GM19397 (cell line): ENCODE measurements around the gene GPR42.
"Not testable (repeated sequence)": the region's sequence is repeated elsewhere in the genome, so short reads cannot be mapped to it uniquely, and the experiment has no call there.

Source experiments
- ATAC-seq: cut with Tn5 transposase; IDR thresholded peaks from one replicate; pipeline ENCODE4 v1.9.1; 2021; ENCODE audit warnings: mild to moderate bottlenecking, moderate library complexity; ENCODE audit not compliant: unreplicated experiment

GPR42 gene

GRCh38 chr19:35392742-35393715 lies 22.2 kb downstream of the GPR42 start:
- ATAC-seq, result no peak

DNA sequence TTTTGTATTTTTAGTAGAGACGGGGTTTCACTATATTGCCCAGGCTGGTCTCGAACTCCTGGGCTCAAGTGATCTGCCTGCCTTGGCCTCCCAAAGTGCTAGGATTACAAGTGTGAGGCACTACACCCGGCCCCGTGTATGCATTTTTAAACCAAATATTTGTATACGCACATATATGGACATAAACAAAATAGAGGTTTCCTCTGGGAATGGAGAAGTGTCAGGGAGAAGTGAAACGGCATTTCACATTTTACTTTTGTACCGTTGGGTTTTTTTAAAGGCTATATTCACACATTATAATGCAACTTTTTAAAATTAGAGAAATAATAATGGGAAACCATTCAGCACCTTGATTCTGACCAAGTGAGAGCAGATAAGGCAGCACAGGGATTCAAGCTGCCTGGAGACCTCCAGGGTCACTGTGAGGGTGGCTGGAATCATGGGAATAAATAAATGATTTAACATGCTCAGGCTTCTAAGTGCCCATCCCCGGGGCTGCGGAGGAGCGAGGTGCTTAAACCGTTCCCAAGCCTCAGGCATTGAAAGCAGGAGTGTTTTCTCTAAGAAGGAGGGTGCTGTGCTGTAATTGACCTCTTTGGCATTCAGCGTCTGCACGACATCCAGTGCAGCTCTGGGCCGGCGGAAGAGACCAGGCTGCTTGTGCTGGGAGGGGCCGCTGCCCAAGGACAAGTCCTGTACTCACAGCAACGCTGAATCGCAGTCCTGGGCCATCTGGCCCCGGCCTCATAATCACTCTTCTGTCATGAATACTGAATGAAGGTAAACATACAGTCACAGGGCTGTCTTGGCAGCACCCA lies 24.7 kb downstream of the GPR42 start:
- no peak for ATAC-seq

DNA sequence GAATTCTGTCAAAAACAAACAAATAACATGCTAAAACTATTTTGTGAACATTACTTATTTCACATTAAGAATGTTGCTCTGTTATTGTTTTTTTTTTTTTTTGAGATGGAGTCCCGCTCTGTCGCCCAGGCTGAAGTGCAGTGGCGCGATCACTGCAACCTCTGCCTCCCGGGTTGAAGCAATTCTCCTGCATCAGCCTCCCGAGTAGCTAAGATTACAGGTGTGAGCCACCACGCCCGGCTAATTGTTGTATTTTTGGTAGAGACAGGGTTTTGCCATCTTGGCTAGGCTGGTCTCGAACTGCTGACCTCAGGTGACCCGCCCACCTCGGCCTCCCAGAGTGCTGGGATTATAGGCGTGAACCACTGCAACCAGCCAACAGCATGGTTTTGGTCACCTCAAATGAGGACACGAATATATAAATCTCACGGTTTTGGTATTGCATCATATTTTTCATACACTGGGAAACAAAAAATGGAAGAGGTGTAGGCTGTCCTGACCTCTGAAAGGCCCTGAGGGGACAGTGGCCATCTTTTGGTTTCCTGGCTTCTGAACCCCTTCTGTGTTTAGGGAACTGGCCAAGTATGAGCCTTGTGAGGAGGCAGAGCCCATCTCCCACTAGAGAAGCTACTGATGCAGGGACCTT lies 25.5 kb downstream of the GPR42 start:
- no peak for ATAC-seq

GRCh38 chr19:35397064-35397463 lies 26.2 kb downstream of the GPR42 start:
- ATAC-seq, result no peak

DNA sequence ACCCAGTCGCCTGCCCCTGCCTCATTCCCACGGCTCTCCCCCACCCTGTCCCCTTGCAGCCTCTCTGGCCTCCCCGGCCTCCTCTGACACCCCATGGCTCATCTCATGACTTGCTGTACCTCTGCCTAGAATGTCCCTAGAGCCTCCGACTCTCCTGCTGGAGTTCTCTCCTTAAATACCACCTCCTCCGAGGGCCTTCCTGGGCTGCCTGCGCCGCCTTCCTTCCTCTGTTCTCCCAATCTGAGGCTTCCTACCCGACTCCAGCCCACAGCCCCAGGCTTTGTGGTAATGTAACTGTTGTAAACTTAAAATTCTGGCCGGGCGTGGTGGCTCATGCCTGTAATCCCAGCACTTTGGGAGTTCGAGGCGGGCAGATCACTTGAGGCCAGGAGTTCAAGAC lies 27.7 kb downstream of the GPR42 start:
- ATAC-seq, result no peak

DNA sequence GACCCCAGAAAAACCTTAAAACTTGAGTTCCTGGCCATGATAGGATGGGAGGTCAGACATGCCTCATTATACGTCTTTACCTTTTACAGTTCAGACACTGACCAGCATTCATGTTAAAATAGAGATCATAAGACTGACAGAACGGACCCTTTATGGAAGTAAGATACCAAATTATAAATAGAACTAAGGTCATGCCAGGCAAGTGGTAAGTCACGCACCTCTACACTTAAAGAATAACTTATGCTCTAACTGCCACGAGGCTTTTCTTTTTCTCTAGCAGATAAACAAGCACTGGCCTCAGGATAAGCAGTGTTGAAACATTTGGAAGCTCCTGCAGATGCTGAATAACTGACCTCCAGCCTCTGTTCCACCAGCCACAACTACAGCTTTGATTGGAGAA lies 28.4 kb downstream of the GPR42 start:
- no peak for ATAC-seq

DNA sequence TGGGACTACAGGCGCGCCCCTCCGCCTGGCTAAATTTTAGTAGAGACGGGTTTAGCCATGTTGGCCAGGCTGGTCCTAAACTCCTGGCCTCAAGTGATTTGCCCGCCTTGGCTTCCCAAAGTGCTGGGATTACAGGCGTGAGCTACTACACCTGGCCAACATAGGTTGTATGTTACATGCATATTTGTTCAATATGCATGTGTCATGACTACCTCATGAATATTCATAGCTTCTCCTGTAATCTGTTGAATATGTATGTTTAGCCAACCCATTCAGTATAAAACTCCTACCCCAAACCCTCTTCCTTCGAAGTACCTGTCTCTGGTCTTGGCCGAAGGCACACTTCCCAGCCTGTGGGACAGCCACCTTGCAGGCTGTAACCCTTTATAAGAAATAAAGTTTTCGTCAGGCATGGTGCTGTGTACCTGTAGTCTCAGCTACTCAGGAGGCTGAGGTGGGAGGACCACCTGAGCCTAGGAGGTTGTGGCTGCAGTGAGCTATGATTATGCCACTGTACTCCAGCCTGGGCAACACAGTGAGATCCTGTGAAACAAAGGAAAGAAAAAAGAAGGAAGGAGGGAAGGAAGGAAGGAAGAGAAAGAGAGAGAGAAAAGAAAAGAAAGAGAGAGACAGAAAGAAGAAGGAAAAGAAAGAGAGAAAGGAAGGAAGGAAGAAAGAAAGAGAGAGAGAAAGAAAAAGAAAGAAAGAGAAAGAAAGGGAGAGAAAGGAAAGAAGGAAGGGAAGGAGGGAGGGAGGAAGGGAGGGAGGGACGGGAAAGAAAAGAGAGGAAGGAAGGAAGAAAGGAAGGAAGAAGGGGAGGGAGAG lies 29.3 kb downstream of the GPR42 start:
- ATAC-seq, result no peak

DNA sequence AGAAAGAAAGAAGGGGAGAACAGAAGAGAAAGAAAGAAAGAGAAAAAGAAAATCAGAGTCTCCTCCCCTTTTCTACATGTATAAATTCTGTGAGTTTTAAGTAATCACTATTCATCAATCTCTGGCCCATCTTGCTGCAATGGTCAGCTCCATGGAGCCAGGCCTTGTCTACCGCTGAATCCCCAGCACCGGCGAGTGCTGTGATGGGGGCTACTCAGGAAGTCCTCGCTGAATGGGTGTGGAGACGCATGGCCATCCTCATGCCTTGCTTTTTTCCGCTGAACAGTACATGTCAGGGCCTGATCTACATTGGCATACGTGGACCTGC lies 29.9 kb downstream of the GPR42 start:
- no peak for ATAC-seq

DNA sequence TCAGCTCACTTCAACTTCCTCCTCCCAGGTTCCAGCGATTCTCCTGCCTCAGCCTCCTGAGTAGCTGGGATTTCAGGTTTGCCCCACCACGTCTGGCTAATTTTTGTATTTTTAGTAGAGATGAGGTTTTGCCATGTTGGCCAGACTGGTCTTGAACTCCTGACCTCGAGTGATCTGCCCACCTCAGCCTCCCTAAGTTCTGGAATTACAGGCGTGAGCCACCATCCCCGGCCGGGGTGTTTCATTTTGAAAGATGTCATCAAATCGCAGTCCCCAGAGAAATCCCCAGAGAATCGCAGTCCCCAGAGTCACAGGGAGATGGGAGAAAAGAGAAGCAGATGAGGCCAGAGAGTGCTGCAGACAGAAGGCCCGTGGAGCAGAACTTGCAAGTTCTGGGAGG lies 30.5 kb downstream of the GPR42 start:
- ATAC-seq, result not testable (repeated sequence)

- no peak for ATAC-seq
Observed at GRCh38 chr19:35403116-35403760, 32.4 kb downstream of the GPR42 start.

DNA sequence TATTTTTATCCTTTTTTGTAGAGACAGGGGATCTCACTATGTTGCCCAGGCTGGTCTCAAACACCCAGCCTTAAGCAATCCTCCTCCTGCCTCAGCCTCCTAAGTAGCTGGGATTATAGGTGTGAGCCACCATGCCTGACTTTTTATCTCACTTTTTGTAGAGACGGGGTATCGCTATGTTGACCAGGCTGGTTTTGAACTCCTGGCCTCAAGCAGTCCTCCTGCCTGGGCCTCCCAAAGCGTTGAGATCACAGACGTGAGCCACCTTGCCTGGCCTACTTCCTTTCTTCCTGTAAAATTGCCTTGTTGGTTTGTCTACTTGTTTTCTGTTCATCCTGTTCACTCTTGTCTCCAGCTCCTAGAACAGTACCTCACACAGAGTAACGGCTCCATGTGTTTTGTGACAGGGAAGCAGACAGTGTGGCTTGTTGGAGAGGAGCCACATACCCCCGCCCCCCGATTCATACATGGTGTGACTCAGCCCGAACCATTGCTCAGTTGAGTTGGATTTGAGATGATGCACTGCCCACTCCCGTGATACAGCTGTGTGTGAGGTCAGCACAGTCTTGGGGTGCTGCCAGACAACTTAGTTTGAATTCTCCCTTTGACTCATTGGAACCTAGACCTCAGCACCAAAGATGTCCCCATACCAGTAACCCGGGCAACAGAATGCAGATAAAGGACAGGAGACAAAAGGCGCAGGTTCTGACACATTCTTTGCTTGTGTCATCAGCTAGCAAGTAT lies 34.2 kb downstream of the GPR42 start:
- no peak for ATAC-seq

GRCh38 chr19:35407619-35408018 lies 36.8 kb downstream of the GPR42 start:
- ATAC-seq, result no peak

DNA sequence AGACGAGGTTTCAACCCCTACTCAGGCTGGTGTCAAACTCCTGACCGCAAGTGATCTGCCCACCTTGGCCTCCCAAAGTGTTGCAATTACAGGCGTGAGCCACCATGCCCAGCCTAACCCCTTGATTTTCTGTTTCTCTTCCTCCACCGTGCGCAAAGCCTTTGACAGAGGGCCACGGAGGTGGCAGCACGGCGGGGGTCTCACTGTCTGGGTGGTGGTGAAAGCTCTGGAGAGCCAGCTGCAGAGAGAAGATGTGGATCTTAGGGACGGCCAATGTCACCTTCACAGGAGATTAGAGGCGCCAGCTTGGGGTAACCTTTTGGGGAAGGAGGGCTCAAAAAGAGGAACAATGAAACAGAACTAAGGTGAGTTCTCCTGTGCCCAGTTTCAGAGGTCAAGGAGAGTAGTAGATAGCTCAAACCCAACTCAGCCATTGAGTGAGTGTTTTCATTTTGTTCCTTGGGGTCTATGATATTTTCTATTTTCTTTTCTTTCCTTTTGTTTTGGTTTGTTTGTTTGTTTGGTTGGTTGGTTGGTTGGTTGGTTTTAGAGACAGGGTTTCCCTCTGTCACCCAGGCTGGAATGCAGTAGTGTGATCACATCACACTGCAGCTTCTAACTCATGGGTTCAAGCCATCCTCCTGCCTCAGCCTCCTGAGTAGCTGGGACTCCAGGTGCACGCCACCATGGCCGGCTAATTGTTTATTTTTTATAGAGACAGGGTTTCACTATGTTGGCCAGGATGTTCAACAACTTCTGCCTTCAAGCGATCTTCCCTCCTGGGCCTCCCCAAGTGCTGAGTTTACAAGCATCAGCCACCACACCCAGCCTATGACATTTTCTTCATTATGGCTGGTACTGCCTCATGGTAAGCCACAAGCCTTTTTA lies 37.7 kb downstream of the GPR42 start:
- ATAC-seq, result peak; percentile 62

GRCh38 chr19:35409191-35409590 lies 38.3 kb downstream of the GPR42 start:
- ATAC-seq, result no peak

GRCh38 chr19:35410487-35410886 lies 39.6 kb downstream of the GPR42 start:
- ATAC-seq, result no peak

GRCh38 chr19:35414442-35414841 lies 43.6 kb downstream of the GPR42 start:
- ATAC-seq, result no peak

GRCh38 chr19:35416331-35416730 lies 45.5 kb downstream of the GPR42 start:
- no peak for ATAC-seq

DNA sequence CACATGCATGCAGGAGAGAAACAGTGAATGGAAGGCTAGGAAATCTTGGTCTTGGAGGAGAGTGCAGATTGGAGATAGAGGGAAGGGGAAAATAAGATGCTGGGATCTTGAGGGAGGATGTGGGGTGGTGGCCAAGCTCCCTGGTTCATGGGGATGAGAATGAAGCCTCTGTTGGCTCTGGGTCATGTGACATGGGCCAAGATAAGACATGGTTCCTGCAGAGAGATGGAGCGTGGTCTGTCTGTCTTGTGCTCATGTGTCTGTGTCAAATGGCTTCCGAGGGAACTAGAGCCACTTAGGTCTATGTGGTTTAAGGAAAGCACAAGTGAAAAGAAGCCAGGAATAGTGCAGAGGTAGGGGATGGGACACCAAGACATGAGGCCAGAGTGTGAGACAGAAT lies 46.4 kb downstream of the GPR42 start:
- no peak for ATAC-seq
